Activated naive CD4-positive, alpha-beta T cell treated with anti-CD3 and anti-CD28 coated beads, Interleukin-2, amount 50 U/mL, for 16 hours (primary cell): Measurements from ENCODE around the gene PRDX1.
"Not testable (repeated sequence)": the region's sequence is repeated elsewhere in the genome, so short reads cannot be mapped to it uniquely, and the experiment has no call there.

Source experiments
- DNase-seq: peaks from one replicate; pipeline ENCODE4 v3.0.0-alpha.2; 2020

Gene PRDX1

GRCh38 chr1:45501505-45501859, 20.2 kb downstream of the PRDX1 start:
- DNase-seq = no peak

DNA sequence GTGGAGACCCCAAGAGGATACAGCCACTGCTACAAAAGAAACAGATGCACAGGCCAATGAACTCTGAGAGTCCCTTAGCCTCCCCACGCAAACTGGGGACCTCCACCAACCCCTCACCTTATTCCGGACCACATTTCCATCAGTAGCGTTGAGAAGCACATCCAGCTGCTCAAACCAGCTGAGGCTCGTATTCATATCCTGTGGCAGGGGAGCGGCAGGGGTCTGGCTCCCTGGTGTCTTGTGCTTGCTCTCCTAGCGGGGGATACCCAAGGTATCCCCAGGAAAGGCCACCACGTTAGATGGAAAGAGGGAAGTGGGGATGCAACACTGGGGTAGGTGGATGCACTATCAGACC, 22.3 kb downstream of the PRDX1 start:
- DNase-seq = no peak

GRCh38 chr1:45498279-45498678, 23.4 kb downstream of the PRDX1 start:
- DNase-seq = no peak

- DNase-seq = peak; percentile 44
These were observed 28.5 kb downstream of the PRDX1 start for GRCh38 chr1:45493116-45493697.

- no peak for DNase-seq
These were observed 29.0 kb downstream of the PRDX1 start for GRCh38 chr1:45492691-45493090.

DNA sequence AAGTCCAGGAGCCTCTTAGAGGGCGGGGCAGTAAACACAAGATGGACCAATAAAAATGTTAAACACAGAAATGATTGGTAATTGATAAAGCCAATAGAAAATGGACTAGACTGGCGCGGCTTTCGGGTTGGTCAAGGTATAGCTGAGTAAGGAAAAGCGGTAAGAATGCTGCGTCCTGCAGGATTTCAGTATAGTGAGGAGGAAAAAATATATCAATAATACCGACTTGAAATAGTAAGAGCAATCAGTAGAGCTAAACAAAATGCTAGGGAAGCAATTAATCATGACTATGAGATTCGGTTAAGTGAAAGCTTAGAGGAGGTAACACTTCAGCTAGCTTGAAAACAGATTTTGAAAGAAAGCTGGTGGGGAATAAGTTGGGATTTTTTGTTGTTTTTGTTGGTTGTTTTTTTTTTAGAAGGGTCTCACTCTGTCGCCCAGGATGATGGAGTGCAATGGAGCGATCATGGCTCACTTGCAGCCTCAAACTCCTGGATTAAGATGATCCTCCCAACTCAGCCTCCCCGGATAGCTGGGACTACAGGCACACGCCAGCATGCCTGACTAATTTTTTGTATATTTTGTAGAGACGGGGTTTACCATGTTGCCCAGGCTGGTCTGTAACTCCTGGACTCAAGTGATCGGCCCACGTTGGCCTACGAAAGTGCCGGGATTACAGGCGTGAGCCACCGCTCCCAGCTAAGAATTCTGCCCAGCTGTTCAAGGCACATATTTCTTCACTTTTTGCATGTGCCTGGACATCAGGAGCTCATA, 30.0 kb downstream of the PRDX1 start:
- no peak for DNase-seq

GRCh38 chr1:45490626-45491486, 30.8 kb downstream of the PRDX1 start, which contains the start of gene TESK2:
Gene TESK2 (minus strand): TSS chr1:45491163. CDS start chr1:45457785, 33,378 bp downstream.
- peak; percentile 93 for DNase-seq

GRCh38 chr1:45490121-45490625, 31.5 kb downstream of the PRDX1 start:
- no peak for DNase-seq

DNA sequence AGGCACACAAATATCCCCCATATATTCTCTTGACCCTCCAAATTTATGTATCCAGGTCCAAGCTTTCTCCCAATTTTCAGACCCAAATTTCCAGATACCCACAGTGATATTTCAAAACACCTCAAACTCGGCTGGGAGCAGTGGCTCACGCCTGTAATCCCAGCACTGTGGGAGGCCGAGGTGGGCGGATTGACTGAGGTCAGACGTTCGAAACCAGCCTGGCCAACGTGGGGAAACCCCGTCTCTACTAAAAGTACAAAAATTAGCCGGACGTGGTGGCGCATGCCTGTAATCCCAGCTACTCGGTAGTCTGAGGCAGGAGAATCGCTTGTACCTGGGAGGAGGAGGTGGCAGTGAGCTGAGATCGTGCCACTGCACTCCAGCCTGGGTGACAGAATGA, 32.3 kb downstream of the PRDX1 start:
- not testable (repeated sequence) for DNase-seq

DNA sequence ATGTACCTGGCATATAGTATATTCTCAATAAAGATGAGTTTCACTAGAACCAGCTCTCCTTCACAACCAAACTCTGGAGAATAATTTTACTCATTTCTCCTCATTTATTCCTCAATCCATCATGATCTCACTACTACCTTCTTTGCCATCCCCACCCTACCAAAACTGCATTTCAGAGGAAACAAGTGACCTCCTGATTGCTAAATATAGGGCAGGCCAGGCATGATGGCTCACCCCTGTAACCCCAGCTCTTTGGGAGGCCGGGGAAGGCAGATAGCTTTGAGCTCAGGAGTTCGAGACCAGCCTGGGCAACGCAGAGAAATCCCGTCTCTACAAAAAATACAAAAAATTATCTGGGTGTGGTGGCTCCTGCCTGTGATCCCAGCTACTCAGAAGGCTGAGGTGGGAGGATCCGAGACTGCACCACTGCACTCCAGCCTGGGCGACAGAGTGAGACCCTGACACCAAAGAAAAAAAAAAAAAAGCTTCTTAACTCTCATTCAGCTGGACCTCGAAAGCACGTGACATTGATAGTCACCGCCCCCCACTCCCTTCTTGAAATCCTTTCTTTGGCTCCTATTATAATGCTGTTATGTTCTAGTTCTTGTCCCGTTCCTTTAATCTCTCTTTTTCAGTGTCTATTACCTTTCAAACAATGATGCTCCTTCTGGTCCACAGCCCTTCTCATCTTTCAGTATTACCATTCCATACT, 32.9 kb downstream of the PRDX1 start:
- no peak for DNase-seq

GRCh38 chr1:45485949-45486348, 35.7 kb downstream of the PRDX1 start:
- DNase-seq = no peak

GRCh38 chr1:45479039-45479748, 42.5 kb downstream of the PRDX1 start:
- no peak for DNase-seq

DNA sequence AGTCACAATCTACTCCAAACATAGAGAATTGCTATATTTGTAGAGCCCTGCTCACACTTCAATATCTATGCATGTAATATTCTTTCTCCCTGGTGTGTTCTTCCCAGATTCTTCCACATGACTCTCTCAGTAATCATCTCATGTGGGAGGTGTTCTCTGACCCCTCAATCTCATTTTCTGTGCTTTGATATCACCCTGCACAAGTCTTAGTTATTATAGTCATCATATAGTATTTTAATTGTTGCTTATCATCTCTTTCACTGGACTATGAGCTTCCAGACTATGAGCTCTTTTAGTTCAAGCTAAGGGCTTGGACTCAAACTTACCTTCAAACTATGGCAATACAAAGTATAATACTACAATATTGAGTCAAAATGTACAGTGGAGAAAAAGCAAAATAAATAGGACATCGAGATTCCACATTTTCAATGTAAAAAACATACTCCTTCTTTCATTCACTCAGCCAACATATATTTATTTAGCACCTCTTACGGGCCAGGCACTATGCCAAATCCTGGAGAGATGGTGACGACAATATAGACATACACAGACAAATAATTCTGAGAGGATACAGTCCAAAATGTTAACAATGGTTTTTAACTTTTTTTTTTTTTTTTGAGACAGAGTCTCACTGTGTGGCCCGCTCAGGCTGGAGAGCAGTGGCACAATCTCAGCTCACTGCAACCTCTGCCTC, 43.4 kb downstream of the PRDX1 start:
- no peak for DNase-seq

GRCh38 chr1:45477646-45478045, 44.0 kb downstream of the PRDX1 start:
- DNase-seq = no peak

GRCh38 chr1:45474194-45474593, 47.5 kb downstream of the PRDX1 start:
- not testable (repeated sequence) for DNase-seq

GRCh38 chr1:45473302-45473701, 48.4 kb downstream of the PRDX1 start:
- DNase-seq = no peak

- DNase-seq = no peak
These were observed 51.3 kb downstream of the PRDX1 start for GRCh38 chr1:45470306-45470798.

DNA sequence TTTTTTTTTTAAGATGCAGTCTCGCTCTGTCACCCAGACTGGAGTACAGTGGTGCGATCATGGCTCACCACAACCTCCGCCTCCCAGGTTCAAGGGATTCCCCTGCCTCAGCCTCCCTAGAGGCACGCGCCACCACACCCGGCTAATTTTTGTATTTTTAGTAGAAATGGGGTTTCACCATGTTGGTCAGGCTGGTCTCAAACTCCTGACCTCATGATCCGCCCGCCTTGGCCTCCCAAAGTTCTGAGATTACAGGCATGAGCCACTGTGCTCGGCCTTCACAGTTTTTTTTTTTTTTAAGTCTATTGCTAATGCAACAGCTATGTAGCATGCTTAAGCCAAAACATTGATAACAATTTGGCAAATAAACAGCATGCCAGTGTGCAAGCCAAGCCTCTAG, 54.3 kb downstream of the PRDX1 start:
- not testable (repeated sequence) for DNase-seq

DNA sequence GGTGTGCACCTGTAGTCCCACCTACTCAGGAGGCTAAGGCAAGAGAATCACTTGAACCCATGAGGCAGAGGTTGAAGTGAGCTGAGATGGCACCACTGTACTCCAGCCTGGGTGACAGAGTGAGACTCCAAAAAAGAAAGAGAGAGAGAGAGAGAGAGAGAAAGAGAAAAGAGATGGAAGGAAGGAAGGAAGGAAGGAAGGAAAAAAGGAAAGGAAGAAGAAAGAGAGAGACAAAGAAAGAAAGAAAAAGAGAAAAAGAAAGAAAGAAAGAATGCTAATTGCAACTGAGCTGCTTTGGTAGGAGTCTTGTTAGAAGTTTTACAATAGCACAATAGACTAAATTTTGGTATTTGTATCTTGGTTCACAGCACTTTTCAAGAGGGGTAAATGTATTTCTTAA, 56.4 kb downstream of the PRDX1 start:
- no peak for DNase-seq
